HepG2 (cell line): ENCODE measurements around the gene PRM3. TPM values are rescaled to one million over a fixed set of nuclear protein-coding genes. Genes with fewer than 3 reads are reported as not detected.

Experiments
- ATM ChIP-seq: fragments of 450-650 bp; IDR thresholded peaks from 2 replicates; pipeline ENCODE4 v1.7.1; 2017; ENCODE audit warnings: mild to moderate bottlenecking, borderline replicate concordance
- HMGXB3 ChIP-seq: sonication (generic); formaldehyde crosslinking; IDR thresholded peaks from 2 replicates; pipeline ENCODE4 v1.4.0; 2020; ENCODE audit warnings: missing genetic modification reagents, borderline replicate concordance
- ISX ChIP-seq: sonication (generic); formaldehyde crosslinking; conservative IDR thresholded peaks from 2 replicates; pipeline ENCODE4 v1.5.0; 2020; ENCODE audit warnings: missing genetic modification reagents
- KLF9 ChIP-seq: IDR thresholded peaks from 2 replicates; pipeline ENCODE4 v1.6.1; 2016; ENCODE audit warnings: low read depth
- MEIS2 ChIP-seq: sonication (generic); formaldehyde crosslinking; IDR thresholded peaks from 2 replicates; pipeline ENCODE4 v1.9.0; 2021; ENCODE audit warnings: mild to moderate bottlenecking, missing genetic modification reagents
- POGZ ChIP-seq: sonication (generic); formaldehyde crosslinking; IDR thresholded peaks from 2 replicates; pipeline ENCODE4 v1.4.0; 2020; ENCODE audit warnings: mild to moderate bottlenecking, missing genetic modification reagents
- RARG ChIP-seq: sonication (generic); formaldehyde crosslinking; IDR thresholded peaks from 2 replicates; pipeline ENCODE4 v1.4.0; 2020; ENCODE audit warnings: low read depth, mild to moderate bottlenecking, missing genetic modification reagents
- SIX4 ChIP-seq: sonication (generic); formaldehyde crosslinking; IDR thresholded peaks from 2 replicates; pipeline ENCODE4 v1.4.0; 2020; ENCODE audit warnings: missing genetic modification reagents
- TFDP1 ChIP-seq: IDR thresholded peaks from 2 replicates; pipeline ENCODE4 v1.6.1; 2016; ENCODE audit warnings: missing compliant biosample characterization, missing genetic modification reagents, borderline replicate concordance
- TMF1 ChIP-seq: sonication (generic); formaldehyde crosslinking; IDR thresholded peaks from 2 replicates; pipeline ENCODE4 v1.8.1; 2022; ENCODE audit warnings: low read depth, missing genetic modification reagents
- U2AF2 ChIP-seq: fragments of 200-400 bp; formaldehyde crosslinking; IDR thresholded peaks from 2 replicates; pipeline ENCODE4 v1.6.1; 2017; ENCODE audit warnings: low read depth, mild to moderate bottlenecking, low read length
- YEATS4 ChIP-seq: sonication (generic); formaldehyde crosslinking; IDR thresholded peaks from 2 replicates; pipeline ENCODE4 v1.4.0; 2020; ENCODE audit warnings: missing genetic modification reagents, borderline replicate concordance
- ZFYVE20 ChIP-seq: sonication (generic); formaldehyde crosslinking; IDR thresholded peaks from 2 replicates; pipeline ENCODE4 v1.8.0; 2023; ENCODE audit warnings: low read depth, mild to moderate bottlenecking, moderate library complexity, missing genetic modification reagents, borderline replicate concordance
- ZKSCAN5 ChIP-seq: sonication (generic); formaldehyde crosslinking; IDR thresholded peaks from 2 replicates; pipeline ENCODE4 v1.5.1; 2020; ENCODE audit warnings: mild to moderate bottlenecking, missing genetic modification reagents
- ZNF251 ChIP-seq: sonication (generic); formaldehyde crosslinking; IDR thresholded peaks from 2 replicates; pipeline ENCODE4 v1.9.0; 2021; ENCODE audit warnings: mild to moderate bottlenecking, missing genetic modification reagents
- ZNF260 ChIP-seq: sonication (generic); formaldehyde crosslinking; IDR thresholded peaks from 2 replicates; pipeline ENCODE4 v1.4.0; 2020; ENCODE audit warnings: missing genetic modification reagents, low read depth, mild to moderate bottlenecking, borderline replicate concordance
- ZNF562 ChIP-seq: sonication (generic); formaldehyde crosslinking; IDR thresholded peaks from 2 replicates; pipeline ENCODE4 v1.8.0; 2022; ENCODE audit warnings: missing genetic modification reagents, borderline replicate concordance
- ZNF607 ChIP-seq: sonication (generic); formaldehyde crosslinking; IDR thresholded peaks from 2 replicates; pipeline ENCODE4 v1.5.1; 2020; ENCODE audit warnings: missing genetic modification reagents, mild to moderate bottlenecking, borderline replicate concordance
- ZNF747 ChIP-seq: sonication (generic); formaldehyde crosslinking; IDR thresholded peaks from 2 replicates; pipeline ENCODE4 v1.8.1; 2023; ENCODE audit warnings: missing genetic modification reagents, mild to moderate bottlenecking, borderline replicate concordance
- ZNF790 ChIP-seq: sonication (generic); formaldehyde crosslinking; IDR thresholded peaks from 2 replicates; pipeline ENCODE4 v1.8.0; 2022; ENCODE audit warnings: missing genetic modification reagents, mild to moderate bottlenecking, borderline replicate concordance
- polyA plus RNA-seq, 8 experiments: library from polyadenylated mRNA; depleted of rRNA in 3 of 8; stranded (reverse) in 7 of 8; unstranded in 1 of 8; fragments of >200 nt; fragmentation: Illumina TruSeq in 4 of 8; extraction: Trizol in 4 of 8; gene quantifications; 2 replicates each; pipeline versions ENCODE4 v1.2.1 to v1.2.3, GENCODE V29; 2011 to 2016; ENCODE audit warnings: low read depth in 4 of 8, missing spikeins in 1 of 8, mixed read lengths in 1 of 8; ENCODE audit not compliant: insufficient read depth in 1 of 8
- total RNA-seq, 5 experiments: library from RNA; depleted of rRNA; stranded (reverse); fragments of >200 nt; fragmentation: Illumina TruSeq; extraction: Trizol; gene quantifications; 2 replicates each; pipeline ENCODE4 v1.2.3, GENCODE V29; 2016; ENCODE audit warnings: low read depth in 1 of 5
- TF ChIP-seq, protein P1 (sequence below): sonication (generic); formaldehyde crosslinking; IDR thresholded peaks from 2 replicates; pipeline ENCODE4 v1.4.0; 2020; ENCODE audit warnings: mild to moderate bottlenecking, missing genetic modification reagents

PRM3 gene
- total and polyA plus RNA-seq, 2 of the 13 experiments (the other 11 are each of a cell fraction or from before 2014, with no cell fraction given) = not detected

DNA sequence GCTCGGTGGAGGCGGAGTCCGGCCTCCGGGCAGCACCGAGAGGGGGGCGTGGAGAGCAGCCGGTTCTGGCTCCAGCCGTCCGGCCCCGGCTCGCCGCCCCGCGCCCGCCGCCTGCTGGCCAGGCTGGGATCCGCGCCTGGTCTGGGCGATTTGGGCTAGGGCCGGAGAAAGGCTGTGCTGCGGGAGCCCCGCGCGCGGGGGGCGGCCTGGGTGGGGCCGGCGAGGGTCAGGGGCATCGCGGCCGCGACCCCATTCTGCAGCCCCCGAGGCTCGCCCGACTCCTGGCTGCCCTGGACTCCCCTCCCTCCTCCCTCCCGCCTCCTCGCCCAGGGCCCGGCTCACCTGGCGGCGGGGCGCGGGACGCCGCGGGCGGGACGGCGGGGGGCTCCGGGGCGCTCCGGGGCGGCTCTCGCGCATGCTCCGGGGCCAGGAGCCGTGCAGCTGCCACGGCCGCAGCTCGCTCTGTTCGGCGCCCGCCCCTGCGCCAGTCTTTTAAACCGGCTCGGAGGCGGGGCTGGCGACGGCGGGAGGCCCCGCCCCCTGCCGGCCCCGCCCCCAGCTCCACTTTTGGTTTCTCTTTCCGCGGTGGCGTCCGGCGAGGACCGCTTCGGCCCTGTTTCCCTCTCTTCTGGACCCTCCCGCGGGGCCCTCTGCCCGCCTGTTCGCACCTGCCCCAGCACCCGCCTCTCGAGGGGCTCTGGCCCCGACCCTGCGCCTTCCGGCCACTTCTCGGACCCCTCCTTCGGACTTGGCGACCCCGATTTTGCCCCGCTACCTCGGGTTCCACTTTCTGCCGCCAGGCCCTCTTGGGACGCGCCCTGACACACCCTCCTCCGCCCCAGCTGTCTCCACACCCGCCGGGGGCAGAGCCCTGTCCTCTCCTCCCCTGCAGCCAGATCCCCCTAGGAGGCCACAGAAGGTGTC, 17.4 kb downstream of the PRM3 start, which contains the start of gene SOCS1 (continued):
- TF ChIP-seq SIX4 (peak; percentile 14; the same call in 1 of the 2 replicates), ZNF251 (CRISPR knock-in tag) (no peak), ISX (CRISPR knock-in tag) (peak; percentile 92), ZNF562 (no peak), ZNF607 (CRISPR knock-in tag) (peak; percentile 80; the same call in 1 of the 2 replicates), KLF9 (CRISPR knock-in tag) (peak; percentile 89), ZNF260 (CRISPR knock-in tag) (no peak), ZNF747 (CRISPR knock-in tag) (peak; percentile 97), ZFYVE20 (peak; percentile 86), ATM (no peak), ZKSCAN5 (CRISPR knock-in tag) (peak; percentile 9; the same call in 1 of the 2 replicates), MEIS2 (CRISPR knock-in tag) (peak; percentile 69; the same call in 1 of the 2 replicates), POGZ (CRISPR knock-in tag) (peak; percentile 63; the same call in 1 of the 2 replicates), HMGXB3 (CRISPR knock-in tag) (peak; percentile 84), ZNF790 (CRISPR knock-in tag) (peak; percentile 83), RARG (CRISPR knock-in tag) (no peak; the same call in 1 of the 2 replicates), TFDP1 (CRISPR knock-in tag) (peak; percentile 51; the same call in 1 of the 2 replicates), YEATS4 (CRISPR knock-in tag) (peak; percentile 85), TMF1 (CRISPR knock-in tag) (peak; percentile 82), U2AF2 (no peak)
- TF ChIP-seq, protein P1, sequence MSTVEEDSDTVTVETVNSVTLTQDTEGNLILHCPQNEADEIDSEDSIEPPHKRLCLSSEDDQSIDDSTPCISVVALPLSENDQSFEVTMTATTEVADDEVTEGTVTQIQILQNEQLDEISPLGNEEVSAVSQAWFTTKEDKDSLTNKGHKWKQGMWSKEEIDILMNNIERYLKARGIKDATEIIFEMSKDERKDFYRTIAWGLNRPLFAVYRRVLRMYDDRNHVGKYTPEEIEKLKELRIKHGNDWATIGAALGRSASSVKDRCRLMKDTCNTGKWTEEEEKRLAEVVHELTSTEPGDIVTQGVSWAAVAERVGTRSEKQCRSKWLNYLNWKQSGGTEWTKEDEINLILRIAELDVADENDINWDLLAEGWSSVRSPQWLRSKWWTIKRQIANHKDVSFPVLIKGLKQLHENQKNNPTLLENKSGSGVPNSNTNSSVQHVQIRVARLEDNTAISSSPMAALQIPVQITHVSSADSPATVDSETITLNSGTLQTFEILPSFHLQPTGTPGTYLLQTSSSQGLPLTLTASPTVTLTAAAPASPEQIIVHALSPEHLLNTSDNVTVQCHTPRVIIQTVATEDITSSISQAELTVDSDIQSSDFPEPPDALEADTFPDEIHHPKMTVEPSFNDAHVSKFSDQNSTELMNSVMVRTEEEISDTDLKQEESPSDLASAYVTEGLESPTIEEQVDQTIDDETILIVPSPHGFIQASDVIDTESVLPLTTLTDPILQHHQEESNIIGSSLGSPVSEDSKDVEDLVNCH (CRISPR knock-in tag) = no peak
